ENCODE measurements around the gene YBEY.

Gene YBEY

DNA sequence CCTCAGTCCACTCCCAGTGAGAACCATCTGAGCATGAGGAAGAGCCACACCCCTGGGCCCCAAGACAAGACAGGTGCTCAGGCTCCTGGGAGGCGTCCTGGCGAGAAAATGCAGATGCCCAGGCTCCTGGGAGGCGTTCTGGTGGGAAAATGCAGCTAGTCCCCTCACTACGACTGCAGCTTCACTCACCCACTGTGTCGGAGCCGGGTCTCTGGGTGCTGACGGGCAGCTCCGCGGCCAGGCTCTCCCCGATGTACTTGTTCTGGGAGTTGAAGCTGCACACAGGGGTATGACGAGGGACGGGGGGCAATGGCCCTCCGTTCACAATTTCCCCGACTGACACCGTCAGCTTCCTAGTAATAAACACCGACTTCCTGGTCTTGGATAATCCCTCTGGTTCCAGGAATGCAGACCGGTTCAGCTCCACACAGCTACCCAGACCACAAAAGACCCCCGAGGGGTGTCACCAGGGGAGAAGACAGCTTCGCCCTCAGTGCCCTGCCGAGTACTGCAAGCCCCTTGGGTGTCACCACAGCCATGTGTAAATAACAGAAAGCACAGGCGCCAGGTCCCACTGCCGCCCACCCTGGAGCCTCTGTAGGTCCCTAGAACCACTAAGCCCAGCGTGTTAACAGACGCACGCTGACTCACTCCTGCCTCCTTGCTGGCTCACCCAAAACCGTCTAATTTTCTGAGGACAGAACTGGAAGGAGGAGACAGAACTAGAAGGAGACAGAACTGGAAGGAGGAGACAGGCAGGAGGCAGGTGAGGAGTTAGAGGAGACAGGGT, 20.2 kb upstream of the YBEY start:
- DNase-seq: no peak

DNA sequence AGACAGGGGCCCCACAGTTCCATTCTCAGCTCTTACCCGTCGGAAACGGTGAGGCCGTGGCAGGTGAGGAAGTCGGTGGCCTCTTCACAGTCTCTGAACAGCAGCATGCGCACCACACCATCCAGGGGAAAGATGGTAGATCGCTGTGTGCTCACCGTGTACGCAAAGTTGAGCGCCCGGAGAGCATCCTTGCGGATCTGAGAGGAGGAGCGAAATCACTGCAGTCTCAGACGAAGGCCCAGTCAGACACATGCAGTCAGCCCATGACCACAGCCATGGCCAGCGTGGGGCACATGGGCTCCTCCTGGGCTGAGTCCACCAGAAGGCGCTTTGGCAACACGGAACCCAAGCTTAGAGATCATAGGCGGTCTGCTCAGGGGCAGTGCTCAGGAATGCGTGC, 19.2 kb upstream of the YBEY start:
- no peak for DNase-seq

DNA sequence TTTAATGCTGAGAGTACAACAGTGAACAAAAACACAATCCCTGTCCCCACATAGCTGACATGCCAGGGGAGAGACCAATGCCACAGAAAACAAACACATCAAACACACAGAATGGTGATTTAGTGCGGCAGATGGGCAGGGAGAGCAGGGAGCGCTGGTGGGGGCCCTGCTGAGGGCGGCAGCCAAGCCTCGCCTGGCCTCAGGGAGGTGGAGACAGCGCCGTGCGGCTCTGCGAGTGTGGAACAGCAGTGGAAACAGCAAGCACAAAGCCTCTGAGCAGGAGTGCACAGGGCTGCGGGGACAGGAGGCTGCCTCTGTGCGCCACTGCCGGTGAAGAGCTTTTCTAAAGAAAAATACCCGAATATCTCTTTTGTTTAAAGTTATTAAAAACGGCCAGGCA, 17.8 kb upstream of the YBEY start:
- DNase-seq: no peak

DNA sequence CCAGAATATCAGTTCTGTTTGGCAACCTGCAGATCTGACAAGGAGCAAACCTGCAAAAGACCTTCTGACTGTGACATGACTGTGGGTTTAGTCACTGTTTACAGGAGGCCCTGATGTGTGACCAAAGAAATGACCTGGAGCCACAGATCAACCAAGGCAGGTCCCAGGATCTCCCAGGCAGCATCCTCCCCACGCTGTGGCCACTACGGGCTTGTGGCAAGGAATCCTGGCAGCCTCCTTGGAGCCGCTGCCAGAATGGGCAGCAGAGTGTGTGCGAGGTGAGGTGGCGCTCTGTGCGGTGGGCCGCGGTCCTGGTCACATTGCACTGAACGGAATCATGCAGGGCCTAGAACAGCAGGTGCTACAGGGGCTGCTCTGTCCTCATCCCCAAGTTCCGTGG, 16.7 kb upstream of the YBEY start:
- no peak for DNase-seq

DNA sequence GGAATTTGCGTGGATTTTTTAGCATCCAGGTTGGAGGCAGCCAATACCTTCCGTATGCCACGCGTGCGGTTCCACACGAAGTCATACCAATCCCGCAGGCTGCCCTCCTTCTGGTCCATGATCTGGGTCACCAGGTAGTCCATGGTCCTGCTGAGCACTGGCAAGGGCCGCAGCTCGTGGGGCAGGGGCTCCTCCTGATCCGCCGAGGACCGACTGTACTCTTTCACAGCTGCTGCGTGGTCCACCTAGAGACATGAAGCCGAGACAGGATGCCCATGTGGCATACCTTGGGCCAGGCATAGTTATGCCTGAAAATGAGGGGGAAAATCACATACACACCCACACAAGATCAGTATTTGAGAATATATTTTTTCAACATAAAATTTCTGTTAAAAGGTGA, 12.8 kb upstream of the YBEY start:
- DNase-seq: no peak

DNA sequence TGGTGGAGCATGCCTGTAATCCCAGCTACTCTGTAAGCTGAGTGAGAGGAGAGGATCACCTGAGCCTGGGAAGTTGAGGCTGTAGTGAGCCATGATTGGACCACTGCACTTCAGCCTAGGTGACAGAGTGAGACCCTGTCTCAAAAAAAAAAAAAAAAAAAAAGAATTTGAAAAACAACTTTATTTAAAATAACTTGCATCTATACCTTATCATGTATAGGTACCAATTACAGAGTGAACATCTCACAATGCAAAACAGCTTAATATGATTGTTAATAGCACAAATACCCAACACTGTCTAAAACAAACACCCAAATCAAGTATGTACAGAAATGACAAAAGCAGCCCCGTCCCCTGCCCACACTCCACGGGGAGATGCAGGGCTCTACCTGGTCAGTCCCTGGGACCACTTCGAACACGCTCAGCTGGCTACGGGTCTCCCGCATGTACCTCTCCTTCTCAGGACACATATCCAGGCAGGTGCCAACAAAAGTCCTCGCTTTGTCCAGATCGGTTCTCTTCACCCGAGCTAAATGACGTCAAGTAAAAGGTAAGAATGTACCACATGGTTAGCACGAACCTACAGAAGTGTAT, 11.2 kb upstream of the YBEY start:
- DNase-seq: no peak

DNA sequence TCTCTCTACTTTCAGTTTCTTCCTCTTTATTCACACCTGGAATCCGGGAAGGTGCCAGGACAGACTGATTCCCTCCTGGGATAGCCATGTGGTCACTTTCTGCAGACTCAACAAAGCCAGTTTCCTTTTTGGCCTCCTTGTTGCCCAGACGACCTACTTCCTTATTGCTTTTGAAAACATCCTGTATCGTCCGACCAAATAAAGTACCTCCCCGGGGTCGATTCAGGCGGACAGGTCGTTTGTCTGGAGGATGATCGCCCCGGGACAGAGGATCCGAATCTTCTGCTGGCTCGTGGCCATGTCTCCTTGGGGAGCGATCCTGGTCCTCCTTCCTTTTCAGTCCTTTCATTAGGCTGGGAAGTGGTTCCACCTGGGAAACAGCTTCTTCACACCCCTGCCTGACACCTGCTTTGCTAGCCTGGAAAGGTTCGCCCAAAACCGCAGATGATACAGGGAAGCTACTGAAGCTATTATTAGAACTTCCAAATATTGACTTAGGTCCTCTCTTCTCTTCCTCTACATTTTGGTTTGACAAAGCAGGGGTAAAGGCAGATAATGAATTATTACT, 2.0 kb upstream of the YBEY start:
- DNase-seq: no peak

DNA sequence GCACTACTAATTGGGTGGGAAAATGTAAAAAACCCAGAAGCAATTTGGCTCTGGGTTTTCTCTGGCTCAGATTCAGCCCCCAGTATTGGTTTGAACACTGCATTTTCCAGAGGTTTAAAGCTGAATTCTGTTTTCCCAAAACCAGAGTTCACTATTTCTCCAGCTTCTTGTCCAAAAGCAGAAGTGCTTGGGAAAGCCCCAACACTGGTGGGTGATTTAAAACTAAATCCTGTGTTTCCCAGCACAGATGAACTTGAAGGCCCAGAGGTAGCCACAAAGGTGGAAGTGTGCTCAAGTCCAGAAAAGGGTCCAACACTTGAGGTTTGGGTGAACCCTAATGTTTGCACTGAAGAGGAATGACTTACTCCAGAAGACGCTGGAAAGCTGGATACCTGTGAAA, 1.4 kb upstream of the YBEY start:
- no peak for DNase-seq

DNA sequence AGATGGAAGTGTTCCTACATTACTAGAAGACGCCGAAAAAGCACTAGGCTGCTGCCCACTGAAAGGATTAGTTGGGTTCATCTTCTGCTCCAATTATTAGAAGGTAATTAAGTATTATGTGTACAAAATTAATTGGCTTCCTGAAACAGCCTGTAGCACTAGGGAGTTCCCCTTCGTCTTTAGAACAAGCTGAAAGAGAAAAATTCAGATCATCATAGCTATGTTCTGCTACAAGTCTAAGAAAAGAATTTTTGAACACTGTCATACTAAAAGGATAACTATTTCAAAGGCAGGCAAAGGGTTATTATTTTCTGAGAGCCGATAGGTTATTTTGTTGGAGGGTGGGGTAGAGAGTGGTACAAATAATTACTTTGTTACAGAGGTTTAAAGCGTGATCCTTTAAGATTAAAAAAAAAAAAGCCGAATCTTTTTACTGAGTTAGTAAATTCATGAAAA, 908 bp upstream of the YBEY start, which contains the start of gene MCM3AP:
Gene MCM3AP, minus strand, starts transcription at position 406 of the 456 bp plus-strand sequence. Its CDS starts 325 bp downstream, at position 81.
- no peak for DNase-seq

DNA sequence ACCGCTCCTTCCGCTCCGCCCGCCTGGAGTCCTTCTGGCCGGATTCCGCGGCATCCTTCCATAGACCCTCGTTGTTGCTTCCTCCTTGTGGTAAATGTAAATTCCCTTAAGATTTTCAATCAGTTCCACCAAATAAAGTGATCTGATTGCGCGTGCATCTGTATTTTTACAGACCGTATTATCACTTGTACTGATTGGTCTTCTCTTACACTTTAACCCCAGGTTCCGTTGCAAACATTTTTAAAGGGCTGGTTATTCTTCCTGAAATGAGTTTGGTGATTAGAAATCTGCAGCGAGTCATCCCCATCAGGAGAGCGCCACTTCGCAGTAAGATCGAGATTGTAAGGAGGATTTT, 483 bp downstream of the YBEY start:
- DNase-seq: no peak

DNA sequence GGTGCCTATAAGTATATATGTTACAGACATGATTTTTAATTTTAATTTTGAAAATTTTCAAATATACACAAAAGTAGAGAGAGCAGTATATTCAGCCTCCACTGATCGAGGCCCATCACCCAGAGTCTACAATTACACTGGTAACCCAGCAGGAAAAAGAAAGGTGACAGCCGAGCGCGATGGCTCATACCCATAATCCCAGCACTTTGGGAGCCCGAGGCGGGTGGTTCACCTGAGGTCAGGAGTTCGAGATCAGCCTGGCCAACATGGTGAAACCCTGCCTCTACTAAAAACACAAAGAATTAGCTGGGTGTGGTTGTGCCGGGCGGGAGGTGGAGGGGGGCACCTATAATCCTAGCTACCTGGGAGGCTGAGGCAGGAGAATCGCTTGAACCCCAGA, 1.4 kb downstream of the YBEY start:
- DNase-seq: no peak

DNA sequence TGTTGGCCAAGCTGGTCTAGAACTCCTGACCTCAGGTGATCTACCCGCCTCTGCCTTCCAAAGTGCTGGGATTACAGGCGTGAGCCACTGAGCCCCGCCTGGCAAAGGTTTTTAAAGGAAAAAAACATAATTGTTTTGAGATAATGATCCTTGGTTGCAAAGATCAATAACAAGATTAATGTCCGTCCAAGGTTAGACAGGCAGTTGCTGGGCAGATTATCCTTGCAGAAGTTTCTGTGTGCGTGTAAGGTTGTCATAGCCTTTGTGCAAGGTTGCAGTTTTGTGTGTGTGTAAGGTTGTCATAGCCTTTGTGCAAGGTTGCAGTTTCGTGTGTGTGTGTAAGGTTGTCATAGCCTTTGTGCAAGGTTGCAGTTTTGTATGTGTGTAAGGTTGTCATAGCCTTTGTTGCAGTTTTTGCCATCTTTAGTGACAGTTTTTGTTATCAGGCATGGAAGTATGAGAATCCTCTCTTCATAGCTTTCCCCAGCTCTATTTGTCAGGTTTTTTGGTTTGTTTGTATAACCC, 3.6 kb downstream of the YBEY start:
- no peak for DNase-seq

DNA sequence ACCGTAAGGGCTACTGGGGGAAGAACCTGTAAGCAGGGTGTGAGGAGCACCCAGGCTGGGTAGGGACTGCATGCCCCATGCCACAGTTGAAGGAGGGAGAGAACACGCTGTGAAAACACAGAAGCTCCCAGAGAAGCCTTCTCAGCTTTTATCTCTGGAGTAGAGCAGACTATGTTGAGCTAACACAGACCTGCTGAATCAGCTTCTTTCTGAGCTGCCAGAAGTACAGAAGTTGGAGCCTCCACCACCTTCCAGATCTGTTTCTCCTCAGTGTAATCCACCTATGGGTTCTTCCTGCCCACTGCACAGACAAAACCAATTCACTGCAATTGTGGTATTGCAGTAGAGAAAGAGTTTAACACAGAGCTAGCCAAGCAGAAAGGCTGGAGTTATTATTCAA, 5.4 kb downstream of the YBEY start:
- DNase-seq: no peak

DNA sequence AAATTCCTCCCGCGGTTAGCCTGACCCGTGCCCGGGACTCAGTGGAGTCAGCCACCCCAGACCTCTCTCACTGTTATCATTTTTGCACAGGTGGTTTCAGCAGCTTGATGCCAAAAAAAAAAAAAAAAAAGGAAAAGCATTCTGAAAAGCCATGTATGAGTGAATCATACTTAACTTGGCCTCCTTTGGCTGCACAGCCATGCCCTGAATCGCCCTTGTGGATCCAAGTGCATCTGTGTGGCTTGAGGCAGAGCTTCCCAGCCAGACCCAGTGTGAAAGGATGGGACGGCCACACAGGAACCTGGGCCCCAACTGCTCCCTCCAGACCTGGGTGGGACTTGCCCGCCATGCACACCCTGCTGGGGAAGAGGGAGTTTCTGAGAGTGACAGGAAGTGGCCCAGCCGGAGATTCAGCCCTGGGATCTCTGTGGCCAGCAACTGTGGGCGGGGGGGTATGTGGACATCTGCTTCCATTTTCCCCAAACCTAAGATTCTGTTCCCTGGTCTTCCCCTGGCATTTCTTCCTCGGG, 8.6 kb downstream of the YBEY start:
- DNase-seq: no peak

DNA sequence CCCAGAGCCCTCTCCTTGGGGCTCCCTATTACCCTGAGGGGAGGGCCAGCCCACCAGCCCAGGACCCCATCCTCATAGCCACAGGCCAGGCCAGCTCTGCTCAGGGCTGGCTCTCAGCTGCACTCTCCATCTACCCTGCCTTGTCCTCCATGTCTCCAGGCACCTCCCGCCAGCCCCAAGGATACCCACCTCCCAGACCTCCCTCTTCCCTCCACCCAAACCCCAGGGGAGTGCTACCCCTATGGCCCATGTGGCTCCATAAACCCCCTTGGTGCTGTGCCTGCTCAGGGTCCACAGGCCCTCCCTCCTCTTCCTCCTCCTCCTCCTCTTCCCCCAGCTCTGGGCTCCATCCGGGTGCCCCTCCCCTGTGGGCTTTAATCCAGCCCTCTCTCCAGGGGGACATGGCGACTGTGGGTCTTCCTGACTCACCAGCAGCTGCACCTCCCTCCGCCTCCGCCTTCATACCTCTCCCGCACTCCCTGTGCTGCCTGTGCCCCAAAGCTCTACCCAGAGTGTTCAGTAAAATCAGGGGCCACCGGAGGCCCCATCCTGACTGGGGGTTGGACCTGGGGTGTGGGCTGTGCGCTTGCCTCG, 9.1 kb downstream of the YBEY start:
- no peak for DNase-seq

DNA sequence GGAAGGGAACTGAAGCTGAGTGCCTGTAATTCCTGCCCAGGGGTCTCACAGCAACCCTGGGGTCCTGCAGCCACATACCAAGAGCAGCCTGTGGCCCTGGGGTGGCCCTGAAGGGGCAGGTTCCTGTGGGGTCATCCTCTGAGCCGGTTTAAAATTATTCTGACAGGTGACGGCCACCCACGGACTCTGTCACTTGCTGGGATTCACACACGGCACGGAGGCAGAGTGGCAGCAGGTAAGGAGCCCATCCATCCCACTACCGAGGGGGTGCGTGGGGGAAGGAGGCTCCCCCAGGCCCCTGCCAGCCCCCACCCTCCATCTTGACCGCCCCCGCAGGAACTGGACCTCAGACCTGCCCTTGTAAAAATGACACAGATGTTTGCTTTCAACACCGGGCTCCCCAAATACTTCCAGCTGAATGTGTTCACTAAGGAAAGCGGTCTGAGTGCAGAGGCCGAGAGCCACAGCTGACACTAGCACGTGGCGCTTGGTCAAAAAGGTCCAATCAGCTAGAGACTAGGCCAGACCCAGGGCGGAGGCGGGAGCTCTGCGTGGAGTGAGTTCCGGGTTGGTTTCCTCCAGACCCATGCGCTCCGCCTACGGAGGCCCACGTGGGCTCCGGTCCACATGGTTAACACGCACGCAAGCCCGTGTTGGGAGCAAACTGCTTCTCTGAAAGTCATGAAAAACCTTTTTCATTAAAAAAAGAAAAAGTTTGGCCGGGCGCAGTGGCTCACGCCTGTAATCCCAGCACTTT, 10.0 kb downstream of the YBEY start:
- peak in 1 of 4 experiments; percentile 17 for DNase-seq

DNA sequence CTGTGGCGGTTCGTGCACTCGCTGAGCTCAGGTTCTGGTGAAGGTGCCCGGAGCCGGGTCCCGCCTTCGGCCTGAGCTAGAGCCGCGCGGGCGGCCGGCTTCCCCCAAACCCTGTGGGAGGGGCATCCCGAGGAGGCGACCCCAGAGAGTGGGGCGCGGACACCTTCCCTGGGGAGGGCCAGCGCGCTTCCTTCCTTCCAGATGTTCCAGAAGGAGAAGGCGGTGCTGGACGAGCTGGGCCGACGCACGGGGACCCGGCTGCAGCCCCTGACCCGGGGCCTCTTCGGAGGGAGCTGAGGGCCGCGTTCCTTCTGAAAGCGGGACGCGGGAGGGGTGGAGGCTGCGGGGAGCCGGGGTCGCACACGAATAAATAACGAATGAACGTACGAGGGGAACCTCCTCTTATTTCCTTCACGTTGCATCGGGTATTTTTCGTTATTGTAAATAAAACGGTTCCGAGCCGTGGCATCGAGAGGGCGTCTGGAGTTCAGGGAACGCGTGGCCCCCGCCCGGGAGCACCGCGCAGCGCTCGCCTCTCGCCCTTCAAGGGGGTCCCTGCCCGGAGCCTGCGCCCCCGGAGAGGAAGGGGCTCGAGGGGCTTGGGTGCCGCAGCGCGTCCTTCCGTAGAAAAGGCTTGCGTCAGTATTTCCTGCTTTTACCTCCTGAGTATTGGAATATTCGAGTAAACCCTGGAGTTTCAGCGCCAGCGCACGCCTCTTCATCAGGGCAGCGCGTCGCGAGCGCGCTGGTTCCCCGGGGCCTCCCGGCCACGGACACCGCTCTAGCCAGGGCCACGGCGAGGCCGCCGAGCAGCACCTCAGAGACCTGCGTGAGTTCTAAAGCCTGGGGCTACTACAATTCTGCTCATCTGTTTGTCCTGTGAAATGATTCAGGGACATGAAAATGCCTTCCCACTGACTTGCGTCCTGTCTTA, 11.5 kb downstream of the YBEY start:
- no peak for DNase-seq

DNA sequence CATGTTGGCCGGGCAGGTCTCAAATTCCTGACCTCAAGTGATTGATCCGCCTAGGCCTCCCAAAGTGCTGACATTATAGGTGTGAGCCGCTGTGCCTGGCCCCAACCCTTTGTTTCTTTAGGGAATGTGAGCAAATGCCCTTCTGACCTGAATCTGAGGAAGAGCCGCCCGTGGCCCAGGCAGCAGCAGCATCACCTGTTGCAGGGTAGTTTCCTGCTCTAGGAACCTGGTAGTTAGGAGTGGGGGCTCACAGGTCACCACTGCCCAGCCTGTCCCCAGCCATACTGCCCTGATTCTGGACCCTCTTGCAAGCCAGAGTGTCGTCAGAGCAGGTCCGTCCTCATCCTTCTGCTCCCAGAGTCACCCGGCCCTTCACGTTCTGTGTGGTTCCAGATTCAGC, 13.0 kb downstream of the YBEY start:
- no peak for DNase-seq

DNA sequence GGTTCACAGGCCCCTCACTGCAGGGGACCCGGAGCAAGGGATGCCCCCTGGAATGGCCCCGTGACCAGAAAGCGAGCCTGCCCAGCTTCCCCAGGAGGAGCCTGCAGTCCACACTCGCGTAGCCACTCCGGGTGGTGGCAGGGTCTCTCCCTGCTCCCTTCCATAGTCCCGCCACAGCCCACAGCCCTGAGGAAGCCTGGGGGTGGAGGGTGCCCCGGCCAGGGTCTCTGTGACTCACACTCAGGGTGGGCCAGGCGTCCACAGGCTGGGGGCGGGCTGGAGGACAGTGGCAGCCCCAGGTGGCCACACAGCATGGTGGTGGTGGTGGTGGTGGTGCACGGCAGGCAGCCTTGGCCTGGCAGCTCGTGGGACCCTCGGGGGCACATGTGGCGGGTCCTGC, 15.6 kb downstream of the YBEY start:
- no peak for DNase-seq

DNA sequence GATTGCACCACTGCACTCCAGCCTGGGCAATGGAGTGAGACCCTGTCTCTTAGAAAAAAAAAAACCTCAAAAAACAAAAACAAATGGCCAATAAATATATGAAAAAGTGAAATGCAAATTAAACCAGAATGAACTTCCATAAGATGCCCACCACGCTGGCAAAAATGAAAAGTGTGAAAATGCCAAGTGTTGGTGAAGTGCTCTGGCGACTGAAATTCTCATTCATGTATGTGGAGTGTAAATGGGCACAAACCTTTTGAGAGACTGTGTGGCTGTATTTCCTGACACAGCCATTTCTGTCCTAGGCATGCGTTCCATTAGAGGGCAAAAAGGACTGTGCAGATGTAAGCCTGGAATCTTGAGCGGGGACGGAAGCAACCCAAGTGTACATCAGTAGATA, 18.3 kb downstream of the YBEY start:
- no peak for DNase-seq

DNA sequence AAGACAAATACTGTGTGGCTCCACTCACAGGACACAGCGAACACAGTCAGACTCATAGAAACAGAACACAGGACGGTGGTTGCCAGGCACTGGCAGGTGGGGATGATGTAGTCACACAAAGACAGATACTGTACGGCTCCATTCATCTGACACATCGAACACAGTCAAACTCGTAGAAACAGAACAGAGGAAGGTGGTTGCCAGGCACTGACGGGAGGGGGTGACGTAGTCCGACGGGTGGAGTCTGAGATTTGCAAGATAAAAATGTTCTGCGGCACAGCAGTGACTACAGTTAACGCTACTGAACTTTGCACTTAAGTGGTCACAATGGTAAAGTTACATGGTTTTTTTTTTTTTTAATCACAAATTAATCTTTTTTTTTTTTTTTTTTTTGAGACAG, 18.8 kb downstream of the YBEY start:
- no peak for DNase-seq

DNA sequence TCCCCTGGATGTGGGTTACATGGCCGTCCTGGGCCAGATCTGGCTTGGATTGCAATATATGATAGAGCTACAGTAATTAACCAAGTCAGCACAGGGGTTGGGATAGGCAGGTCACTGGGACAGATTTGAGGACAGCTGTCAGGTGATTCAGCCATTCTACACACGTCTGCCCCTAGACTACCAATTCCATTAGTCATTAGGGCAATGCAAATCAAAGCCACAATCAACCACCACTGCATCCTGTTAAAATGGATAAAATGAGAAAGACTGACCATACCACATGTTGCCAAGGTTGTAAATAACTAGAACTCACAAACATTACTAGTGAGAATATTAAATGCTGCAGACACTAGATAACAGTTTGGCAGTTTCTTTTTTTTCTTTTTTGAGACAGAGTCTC, 21.5 kb downstream of the YBEY start:
- no peak for DNase-seq

Data from activated naive CD4-positive, alpha-beta T cell (primary cell).